Retina (tissue), 1 donor: ENCODE results near the gene RAB17.

ENCODE experiments used
- DNase-seq: peaks from one replicate; pipeline ENCODE4 v3.0.0-alpha.2; 2016

The RAB17 gene

DNA sequence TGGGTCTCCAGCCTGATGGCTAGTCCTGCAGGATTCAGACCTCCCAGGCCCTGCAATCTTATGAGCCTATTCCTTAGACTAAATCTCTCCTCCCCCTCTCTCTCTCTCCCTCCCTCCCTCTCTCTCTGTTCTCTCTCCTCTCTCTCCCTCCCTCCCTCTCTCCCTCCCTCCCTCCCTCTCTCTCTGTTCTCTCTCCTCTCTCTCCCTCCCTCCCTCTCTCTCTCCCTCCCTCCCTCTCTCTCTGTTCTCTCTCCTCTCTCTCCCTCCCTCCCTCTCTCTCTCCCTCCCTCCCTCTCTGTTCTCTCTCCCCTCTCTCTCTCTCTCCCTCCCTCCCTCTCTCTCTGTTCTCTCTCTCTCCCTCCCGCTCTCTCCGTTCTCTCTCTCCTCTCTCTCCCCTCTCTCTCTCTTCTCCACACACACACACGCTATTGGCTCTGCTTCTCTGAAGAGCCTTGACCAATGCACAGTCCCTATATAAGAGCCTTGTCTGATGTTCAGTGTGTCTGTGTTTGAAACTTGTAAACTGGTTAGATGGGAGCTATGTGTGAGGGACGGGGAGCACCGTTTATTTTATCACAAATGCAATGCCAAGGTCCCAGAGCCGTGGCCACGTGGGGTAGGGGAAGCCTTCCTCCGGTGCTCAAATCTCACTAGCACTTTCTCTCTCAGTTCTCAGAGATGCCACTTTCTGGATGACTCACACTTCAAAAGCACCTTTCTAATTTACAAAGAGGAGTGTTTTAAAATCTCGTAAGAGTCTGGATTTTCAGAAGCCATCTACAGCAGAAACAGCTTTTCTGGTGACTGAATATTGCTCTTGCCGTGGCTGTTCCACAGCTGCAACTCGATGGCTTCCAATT lies 33.5 kb downstream of the RAB17 start:
- no peak for DNase-seq

DNA sequence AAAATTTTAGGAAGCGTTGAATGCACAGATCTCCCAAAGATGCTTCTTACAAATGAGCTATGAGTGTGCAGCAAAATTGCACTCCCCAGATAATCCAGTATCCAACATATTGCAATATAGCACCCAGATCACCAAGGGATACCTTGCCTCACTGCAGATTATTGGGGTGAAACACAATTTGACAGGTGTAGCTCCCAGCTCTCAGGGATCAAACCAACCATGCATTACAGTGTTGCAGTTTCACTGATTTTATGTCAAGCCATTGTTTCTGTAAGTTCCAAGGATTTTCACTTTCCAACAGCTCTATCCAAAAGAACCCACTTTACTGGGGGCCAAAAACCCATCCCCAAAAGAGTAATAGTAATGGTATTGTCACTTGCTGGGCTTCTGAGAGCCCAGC lies 35.0 kb downstream of the RAB17 start:
- no peak for DNase-seq

DNA sequence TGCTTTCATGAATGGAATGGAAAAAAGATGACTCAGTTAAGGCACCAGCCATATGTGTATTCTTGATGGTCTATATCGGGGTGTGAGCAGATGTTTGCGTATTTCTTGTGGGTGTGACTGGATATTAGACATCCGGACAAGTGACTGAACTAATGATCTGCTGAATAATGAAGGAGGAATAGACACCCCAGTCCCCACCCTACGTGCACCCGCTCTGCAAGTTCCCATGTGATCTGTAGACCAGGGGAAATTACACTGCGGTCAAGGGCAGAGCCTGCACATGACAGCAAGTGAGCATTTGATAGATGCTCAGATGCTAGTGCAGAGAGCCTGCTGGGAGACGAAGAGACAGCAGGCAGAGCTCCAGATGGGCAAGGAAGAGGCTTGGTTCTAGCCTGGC lies 36.6 kb downstream of the RAB17 start:
- no peak for DNase-seq

DNA sequence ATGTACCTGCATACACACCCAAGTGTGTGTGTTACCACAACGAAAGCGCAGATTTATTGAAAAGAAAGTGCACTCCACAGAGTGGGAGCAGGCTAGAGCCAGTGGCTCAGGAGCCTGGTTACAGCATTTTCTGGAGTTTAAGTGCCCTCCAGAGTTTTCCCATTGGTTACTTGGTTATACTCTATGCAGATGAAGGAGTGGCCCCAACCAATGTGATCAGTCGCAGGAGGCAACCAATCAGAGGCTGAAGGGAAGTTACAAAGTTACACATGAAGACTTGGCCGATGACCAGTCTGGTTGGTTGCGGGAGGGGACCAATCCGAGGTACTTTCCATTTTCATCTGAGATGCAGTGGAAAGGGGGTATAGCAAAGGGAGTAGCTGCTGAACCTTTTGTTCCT lies 37.6 kb downstream of the RAB17 start:
- no peak for DNase-seq

DNA sequence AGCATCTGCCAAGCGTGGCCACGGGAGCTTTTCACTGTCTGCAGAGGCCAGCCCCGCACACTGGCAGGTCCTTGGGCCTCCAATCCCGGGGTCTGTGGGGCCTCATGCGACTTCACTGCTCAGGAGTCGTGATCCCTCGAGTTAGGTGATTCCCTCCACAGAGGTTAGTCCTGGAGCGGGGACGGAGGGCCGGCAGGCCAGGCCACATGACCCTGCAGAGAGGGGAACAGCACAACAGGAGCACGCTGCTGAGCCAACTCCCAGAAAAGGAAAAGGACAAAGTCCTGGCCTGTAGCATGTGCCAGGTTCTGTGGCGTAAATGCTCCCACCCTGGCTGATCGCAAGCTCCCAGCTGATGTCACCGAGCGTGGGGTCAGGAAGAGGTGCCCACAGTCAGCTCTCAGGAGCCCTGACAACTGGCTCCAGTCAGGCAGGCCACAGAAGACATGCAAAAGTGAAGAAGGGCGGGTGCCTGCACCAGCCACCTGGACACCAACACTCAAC lies 39.4 kb downstream of the RAB17 start:
- no peak for DNase-seq

DNA sequence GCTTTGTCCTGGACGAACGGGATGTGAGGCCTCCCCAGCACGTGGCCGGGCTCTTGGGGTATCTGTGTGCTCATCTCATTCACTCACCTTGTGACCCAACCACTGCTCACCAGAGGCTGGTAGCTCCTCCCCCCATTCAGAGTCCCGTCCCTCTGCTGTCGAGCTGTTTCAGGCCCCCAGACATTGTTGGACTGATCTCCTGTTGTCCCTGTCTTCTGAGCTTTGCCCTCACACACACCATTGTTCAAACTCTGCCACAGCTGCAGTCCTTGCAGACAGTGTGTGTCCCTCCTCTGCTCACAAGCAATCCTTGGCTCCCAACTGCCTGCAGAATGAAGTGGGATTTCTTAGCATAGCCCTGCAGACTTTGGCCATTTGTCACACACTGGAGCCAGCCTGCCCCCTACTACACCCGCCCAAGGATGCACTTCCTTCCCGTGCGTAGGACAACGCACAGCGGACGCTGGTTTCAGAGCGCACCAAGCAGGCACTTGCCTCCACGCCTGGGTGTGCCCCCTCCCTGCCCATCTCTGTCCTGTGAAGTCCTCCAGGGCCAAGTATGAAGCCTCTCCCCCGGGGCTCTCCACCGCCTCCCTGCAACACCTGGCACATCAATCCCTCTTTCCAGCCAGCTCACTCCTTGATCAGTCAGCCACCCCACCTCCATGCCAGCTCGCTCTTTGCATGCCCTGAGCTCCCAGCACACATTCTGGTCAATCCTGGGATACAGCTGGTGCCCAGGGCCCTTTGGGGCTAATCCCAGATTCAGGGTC lies 40.7 kb downstream of the RAB17 start:
- DNase-seq, result no peak

DNA sequence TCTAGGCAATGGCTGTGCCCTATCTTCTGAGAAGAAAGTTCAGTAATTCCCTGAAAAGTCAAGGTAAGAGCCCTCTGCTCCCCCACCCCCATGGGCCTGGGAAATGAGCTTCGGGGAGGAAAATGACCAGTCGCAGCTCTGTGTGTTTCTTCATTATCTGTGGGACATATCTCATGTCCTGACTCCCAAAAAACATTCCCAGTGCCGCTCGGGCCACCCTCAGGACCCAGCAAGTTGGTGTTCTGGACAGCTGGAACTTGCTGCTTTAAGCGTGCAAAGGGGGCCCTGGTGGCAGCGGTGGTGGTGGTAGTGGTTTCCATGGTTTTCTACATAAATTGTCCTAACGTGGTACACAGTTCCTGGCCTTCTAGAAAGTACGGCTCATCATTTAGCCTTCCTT lies 41.3 kb downstream of the RAB17 start:
- no peak for DNase-seq

DNA sequence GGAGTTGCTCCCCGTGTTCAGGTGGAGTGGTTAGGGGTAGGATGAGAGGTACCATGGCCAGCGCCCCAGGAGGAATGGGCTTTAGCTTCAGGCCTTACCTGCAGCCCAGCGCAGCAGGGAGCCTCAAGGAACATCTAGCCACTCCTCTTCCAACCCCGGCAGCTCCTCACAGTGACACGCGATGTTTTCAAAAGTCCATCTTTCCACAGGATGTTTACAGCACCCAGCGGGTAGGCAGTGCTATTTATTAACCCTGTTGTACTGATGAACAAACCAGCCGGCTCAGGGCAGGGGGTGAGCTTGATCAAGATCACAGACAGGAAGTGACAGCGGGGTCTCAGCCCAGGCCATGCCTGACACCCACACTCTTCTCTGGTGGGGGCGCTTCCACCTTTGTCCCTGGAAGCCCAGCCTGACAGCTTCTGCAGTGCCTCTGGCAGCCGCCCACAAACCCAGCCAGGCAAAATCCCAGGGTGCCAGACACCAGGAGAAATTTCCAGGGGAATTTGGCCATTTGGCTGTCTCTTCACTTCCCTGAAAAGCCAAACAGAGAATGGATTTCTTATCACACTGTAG lies 42.6 kb downstream of the RAB17 start:
- no peak for DNase-seq

DNA sequence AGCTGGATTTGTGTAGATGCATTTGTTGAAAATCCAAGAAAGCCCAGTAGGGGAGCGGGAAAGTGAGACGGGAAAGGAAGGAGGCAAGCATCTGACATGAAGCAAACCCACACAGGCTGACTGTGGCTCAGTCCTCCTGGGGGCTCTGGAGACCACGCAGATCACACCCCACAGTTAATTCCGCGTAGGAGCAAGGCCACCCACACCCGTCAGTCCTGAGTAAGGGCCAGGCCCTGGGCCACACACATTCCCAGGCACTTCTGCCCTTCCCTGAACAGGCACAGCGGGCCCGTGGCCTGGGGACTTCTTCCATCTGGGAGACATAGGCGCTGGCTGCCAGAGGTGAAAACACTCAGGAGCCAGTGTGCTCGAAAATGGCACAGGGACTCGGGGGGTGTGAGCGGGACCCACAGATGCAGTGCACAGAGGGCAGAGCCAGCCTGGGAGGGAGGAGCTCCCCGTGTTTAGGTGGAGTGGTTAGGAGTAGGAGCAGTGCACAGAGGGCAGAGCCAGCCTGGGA lies 43.6 kb downstream of the RAB17 start:
- DNase-seq, result no peak

DNA sequence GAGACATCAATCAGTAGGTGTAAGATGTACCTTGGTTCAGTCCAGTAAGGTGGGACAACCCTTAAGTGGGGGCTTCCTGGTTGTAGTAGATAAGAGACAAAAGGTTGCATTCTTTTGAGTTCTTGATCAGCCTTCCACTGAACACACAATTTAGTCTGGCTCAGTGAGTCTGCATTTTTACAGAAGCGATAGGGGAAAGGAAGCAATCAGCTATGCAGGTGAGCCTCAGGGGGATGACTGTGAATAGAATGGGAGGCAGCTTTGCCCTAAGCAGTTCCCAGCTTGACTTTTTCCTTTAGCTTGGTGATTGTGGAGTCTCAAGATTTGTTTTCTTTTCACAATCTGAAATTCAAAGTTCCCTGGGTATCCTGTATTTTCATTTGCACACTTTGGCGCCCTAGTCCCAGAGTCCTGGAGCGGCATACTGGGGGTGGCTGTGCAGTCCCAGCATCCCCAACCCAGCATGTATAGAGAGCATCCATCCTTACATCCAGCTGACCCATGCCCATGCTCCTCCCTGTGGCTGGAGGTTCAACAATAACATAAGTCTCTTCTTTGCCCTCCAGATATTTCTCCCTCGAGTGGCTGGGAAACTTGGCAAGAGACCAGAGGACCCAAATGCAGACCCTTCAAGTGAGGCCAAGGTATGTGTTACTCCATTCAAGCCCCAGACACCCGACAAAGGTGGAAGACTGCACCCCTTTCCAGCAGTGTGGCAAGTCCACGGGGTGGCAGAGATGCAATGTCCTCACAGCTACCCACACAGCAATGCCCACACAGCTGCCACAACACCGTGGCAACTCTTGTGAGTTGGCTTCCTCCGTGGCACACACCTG lies 44.3 kb downstream of the RAB17 start:
- DNase-seq, result no peak

DNA sequence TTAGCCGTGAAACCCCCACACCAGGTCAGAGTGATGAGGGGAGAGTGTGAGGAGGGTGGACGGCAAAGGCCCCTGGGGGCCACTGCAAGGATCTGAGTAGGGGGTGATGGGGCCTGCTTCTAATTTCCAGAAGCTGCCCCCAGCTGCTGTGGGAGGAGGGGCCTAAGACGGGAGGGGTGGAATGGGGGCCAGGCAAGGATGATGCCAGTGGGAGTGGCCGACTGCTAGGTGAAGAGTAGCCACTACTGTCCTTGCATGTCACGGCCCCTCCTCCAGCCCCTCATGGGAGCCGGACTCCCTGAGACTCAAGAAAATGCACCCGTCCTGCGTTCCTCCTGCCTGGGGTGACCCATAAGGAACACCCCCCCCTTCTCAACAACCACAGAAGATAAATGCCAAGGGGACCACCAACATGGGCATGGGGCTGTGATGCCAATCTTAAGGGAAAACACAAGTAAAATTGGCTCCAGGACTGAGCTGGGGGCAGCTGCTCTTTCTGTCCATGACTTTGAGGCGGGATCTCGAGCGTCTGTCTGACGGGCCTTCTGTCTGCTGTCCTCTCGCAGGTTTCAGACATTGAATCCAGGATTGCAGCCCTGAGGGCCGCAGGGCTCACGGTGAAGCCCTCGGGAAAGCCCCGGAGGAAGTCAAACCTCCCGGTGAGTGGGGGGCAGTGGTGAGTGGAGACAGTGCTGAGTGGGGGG lies 48.4 kb downstream of the RAB17 start:
- no peak for DNase-seq

DNA sequence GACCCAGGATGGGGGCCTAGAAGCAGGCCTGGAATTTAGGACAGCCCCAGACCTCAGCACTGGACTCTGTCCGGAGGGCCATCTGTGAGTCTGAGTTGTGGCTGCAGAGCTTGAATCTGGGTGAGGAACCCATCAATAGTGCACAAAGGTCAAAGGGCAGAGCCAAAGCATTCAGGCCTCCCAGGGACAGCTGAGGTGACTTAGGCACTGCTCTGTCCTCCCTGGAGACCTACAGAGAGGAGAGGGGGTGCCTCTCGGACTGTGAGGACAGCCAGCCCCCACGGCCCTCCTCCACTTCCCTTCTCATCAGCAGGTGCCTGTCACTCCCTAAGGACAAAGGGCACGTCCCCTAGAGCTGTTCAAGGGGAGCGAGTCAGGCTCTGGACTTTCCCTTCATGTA lies 49.3 kb downstream of the RAB17 start:
- no peak for DNase-seq

DNA sequence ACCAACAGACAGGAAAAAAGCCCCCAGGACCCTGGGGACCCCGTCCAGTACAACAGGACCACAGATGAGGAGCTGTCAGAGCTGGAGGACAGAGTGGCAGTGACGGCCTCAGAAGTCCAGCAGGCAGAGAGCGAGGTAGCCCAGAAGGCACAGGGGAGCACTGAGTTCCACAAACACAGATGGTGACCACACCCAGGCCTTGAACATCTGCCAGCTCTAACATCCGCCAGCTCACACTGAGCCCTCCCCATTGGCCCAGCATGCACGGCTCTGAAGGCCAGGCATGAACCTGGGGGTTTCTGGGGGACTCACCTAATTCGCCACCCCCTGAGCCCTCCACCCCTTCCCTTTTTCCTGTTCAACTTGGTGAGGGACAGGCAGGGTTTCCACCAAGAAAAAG lies 49.7 kb downstream of the RAB17 start:
- no peak for DNase-seq

DNA sequence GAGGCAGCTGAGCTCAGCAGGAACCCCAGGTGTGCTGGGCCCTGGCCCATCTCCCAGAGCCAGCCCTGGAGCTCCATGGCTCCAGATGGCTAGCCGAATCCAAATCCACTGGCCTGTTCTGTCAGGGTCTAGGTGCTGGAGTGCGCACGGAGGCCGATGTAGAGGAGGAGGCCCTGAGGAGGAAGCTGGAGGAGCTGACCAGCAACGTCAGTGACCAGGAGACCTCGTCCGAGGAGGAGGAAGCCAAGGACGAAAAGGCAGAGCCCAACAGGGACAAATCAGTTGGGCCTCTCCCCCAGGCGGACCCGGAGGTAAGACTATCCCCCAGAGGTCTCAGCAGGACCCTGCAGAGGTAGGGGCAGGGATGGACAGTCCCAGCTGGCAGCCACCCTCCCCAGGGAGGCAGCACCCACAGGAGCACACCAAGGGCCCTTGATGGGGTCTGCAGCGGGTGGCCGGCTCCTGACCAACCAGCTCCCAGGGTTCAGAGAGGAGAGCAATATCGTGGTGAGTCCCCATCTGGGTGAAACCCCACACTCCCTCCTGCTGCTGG lies 50.2 kb downstream of the RAB17 start:
- DNase-seq, result no peak

DNA sequence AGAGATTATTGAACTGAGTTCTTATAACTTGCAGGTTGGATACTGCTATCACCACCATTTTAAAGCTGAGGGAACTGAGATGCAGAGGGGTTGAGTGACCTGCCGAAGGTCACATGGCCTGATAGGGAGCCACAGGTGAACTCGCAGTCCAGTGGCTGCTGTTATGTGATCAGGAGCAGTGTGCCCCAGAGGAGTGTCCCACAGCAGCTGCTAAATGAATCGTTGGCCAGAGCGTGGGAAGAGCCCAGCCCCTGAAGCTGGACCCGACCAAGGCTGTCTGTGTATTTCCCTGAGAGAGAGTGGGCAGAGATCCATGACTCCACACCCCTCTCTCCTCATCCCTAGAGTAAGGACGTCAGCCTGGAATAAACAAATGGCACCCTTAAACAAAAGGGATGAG lies 50.9 kb downstream of the RAB17 start:
- no peak for DNase-seq

DNA sequence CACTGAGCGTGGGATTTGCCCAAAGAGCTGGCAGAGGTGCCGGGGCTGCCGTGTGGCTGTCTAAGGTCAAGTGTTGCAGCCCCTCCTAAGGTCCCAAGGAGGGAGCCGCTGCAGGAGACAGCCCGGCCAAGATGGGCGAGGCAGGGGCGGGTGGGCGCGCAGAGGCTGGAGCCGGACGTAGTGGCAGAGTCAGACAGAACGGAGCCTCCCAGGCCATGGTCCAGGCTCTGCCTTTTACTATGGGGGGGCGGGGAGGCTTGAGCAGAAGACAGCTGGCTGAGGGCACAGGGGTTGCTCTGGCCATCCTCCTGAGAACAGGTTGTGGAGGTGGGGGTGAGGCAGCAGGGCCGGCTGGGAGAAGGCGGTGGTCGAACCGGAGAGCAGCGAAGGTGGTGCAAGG lies 51.6 kb downstream of the RAB17 start:
- no peak for DNase-seq

DNA sequence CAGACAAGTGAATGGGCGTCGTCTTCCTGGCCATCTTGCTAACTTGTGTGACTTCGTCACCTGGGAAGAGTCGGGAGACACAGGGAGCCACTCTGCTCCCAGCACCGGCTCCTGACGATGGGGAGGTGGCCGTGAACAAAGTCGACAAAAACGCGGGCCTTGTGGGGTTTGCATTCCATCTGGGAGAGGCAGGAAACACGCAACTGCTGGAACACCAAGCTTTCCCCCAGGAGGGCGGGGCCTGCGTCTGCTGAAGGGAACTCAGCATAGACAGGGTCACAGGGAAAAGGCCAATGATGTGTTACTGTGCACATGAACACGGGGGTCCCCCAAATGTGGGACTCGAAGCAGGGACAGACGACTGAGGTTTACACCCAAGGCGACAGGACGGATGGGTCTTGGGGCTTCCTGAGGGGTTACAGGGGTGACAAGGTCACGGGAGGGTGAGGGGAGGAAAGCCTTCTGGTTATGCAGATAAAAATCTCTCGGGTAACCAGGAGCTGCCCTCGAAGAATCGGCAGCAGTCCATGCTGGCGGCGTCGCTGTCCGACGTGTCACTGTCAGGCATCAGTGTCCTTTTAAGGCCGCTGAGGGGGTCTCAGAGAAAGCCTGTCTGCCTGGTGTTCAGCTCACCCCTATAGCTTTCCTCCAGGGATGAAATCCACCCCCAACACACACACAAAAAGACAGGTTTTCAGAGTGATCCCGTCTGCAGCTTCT lies 52.4 kb downstream of the RAB17 start:
- DNase-seq, result no peak

DNA sequence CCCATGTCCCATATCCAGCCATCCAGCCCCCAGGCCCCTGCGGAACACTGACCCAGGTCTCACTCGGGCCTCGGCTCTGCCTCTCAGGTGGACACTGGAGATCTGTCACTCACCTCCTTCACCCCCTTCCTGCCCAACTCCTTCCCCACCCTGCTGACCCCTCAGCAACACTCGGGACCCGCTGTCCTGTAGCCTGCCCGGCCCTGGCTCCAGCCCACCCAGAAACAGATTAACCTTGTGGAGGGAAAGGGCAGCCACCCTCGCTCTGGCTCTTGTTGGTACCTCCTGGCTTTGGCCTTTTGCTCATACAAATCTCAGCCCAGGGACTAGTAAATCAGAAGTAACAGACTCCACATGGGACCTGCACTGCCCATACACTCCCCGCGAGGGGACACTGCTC lies 53.9 kb downstream of the RAB17 start:
- no peak for DNase-seq

DNA sequence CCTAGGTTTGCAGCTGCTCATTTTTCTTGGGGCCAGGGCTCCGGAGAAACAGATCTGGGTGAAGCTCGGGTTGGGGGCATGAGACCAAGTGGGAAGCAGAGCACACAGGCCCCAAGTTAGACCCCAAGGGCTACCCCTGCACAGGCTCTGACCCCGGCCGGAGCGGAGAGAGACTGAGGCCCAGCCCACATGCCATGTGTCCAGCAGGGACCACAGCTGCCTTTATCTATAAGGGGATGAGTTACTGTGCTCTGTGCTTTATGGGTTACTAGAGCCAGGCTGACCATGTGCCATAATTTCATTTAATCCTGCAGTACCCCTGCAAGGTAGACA lies 54.5 kb downstream of the RAB17 start:
- no peak for DNase-seq

DNA sequence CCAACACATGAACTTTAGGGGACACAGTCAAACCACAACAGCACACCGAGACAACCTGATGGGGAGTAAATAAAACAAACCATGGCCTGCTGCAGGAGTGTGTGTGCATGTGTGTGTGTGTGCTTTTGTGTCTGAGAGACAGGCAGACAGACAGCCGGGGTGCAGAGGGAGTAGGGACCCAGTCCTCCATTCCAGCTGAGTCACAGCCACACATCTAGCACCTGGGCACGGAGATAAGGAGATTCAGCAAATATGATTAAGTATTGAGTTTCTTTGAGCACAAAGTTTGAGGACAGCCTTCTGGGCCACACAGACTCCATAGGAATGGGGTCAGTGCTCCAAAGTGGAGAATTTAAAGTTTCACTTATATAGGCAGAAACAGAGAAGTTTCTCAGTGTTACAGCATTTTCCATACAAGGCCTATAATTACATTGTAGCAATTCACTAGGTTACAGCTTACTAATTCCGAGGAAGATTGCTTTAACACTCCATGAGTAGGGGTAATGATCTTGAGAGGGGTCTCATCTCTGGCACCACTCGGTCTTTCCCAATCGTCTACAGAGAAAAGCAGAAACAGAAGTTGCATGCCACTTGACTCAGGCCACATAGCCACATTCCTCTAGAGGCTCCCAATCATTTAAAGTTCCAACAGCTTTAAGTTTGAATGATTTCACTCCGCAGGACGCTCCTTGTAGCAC lies 55.0 kb downstream of the RAB17 start:
- DNase-seq, result no peak

DNA sequence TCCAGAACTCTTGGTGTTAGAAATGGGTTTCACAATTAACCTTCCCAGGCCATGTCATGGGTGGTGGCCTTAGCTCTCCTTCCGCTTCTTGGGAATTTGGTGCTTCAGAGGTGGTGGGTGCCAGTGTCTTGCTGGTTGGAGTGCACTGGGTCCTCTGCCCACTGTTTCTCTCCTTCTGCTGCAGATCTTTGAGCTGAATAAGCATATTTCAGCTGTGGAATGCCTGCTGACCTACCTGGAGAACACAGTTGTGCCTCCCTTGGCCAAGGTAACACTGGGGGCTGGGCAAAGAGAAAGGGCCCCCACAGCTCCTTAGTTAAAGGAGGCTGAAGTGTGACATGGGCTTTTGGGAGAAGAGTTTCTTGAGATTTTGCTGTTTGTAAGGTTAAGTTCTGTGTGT lies 56.2 kb downstream of the RAB17 start:
- no peak for DNase-seq
